Measurements from ENCODE around the gene ING3.

Gene ING3

DNA sequence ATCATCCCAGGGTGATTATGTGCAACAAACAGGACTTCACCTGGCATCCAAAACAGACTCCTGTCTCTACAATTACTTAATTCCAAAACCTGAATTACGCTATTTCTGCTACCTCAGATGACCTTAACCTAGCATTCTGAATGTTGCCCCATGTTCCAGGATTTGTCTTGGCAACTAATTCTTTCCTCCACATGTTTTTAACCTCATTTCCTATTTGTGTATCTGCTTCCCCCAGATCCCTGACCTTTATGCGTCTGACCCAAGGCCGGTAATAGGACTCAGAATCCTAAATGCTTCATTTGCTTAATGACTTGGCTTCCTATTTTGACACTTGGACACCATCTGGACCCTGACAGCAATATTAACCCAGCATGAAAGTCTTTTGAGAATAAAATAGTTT is 8.7 kb upstream of the ING3 start:
- Histone ChIP-seq H3K9me3 (ENCODE audit: control insufficient read depth, insufficient read depth, low read length) (no peaks in the 10 kb centered on the region), H3K4me1 (ENCODE audit: control insufficient read depth, low read length) (no peaks in the 10 kb centered on the region), H3F3A (ENCODE audit: control insufficient read depth, insufficient read depth) (peaks cover 3% of the 10 kb centered on the region; the same call in 1 of the 2 replicates), H3K4me2 (ENCODE audit: low read length) (no peak overlapping the region), H3K27me3 (ENCODE audit: control insufficient read depth, low read length) (0 out of 2 replicates have a peak, but pooled peaks cover 2% of the 10 kb centered on the region), H3K36me3 (ENCODE audit: control insufficient read depth, low read length) (no peaks in the 10 kb centered on the region), H3K4me3 (ENCODE audit: low read length) (no peak overlapping the region), H3K79me2 (ENCODE audit: control insufficient read depth, low read length) (no peaks in the 10 kb centered on the region), H4K20me1 (ENCODE audit: control insufficient read depth, insufficient read depth, low read depth, low read length) (no peaks in the 10 kb centered on the region), H3K9me2 (replicated peaks; ENCODE audit: control insufficient read depth, low read length) (no peaks in the 10 kb centered on the region), H3K27ac (ENCODE audit: low read depth, low read length) (no peak overlapping the region)
- TF ChIP-seq CTCF (IDR thresholded peaks at IDR 0.05; ENCODE audit: low read depth, low read length, poor library complexity, severe bottlenecking) = no peak

- no peak overlapping the region for H3K4me2 ChIP-seq (ENCODE audit: low read length)
- H3F3A ChIP-seq (ENCODE audit: control insufficient read depth, insufficient read depth) = peaks cover 3% of the 10 kb centered on the region; the same call in 1 of the 2 replicates
- H3K79me2 ChIP-seq (ENCODE audit: control insufficient read depth, low read length) = no peaks in the 10 kb centered on the region
- H3K9me3 ChIP-seq (ENCODE audit: control insufficient read depth, insufficient read depth, low read length) = no peaks in the 10 kb centered on the region
- H3K36me3 ChIP-seq (ENCODE audit: control insufficient read depth, low read length) = no peaks in the 10 kb centered on the region
- H3K9me2 ChIP-seq (replicated peaks; ENCODE audit: control insufficient read depth, low read length) = no peaks in the 10 kb centered on the region
- TF ChIP-seq EZH2phosphoT487 (IDR thresholded peaks at IDR 0.05; ENCODE audit: borderline replicate concordance, low read length) = no peak
- TF ChIP-seq CTCF (IDR thresholded peaks at IDR 0.05; ENCODE audit: low read depth, low read length, poor library complexity, severe bottlenecking) = no peak
- H4K20me1 ChIP-seq (ENCODE audit: control insufficient read depth, insufficient read depth, low read depth, low read length) = no peaks in the 10 kb centered on the region
- no peak overlapping the region for H3K4me3 ChIP-seq (ENCODE audit: low read length)
- H3K27me3 ChIP-seq (ENCODE audit: control insufficient read depth, low read length) = 0 out of 2 replicates have a peak, but pooled peaks cover 2% of the 10 kb centered on the region
- no peak overlapping the region for H3K27ac ChIP-seq (ENCODE audit: low read depth, low read length)
- H3K4me1 ChIP-seq (ENCODE audit: control insufficient read depth, low read length) = no peaks in the 10 kb centered on the region
Observed at GRCh38 chr7:120942861-120943260, 7.7 kb upstream of the ING3 start.

- Histone ChIP-seq H3K27ac (ENCODE audit: low read depth, low read length) (no peak overlapping the region), H3K79me2 (ENCODE audit: control insufficient read depth, low read length) (peaks cover 12% of the 10 kb centered on the region), H4K20me1 (ENCODE audit: control insufficient read depth, insufficient read depth, low read depth, low read length) (no peaks in the 10 kb centered on the region), H3K9me3 (ENCODE audit: control insufficient read depth, insufficient read depth, low read length) (no peaks in the 10 kb centered on the region), H3K36me3 (ENCODE audit: control insufficient read depth, low read length) (no peaks in the 10 kb centered on the region; the same call in 1 of the 2 replicates), H3K4me2 (ENCODE audit: low read length) (no peak overlapping the region), H3K9me2 (replicated peaks; ENCODE audit: control insufficient read depth, low read length) (no peaks in the 10 kb centered on the region), H3K27me3 (ENCODE audit: control insufficient read depth, low read length) (0 out of 2 replicates have a peak, but pooled peaks cover 2% of the 10 kb centered on the region), H3K4me1 (ENCODE audit: control insufficient read depth, low read length) (peaks cover 10% of the 10 kb centered on the region), H3F3A (ENCODE audit: control insufficient read depth, insufficient read depth) (peaks cover 3% of the 10 kb centered on the region; the same call in 1 of the 2 replicates), H3K4me3 (ENCODE audit: low read length) (no peak overlapping the region)
- TF ChIP-seq EZH2phosphoT487 (IDR thresholded peaks at IDR 0.05; ENCODE audit: borderline replicate concordance, low read length) (no peak), CTCF (IDR thresholded peaks at IDR 0.05; ENCODE audit: low read depth, low read length, poor library complexity, severe bottlenecking) (no peak)
Observed at GRCh38 chr7:120944826-120945562, 5.6 kb upstream of the ING3 start.
